HG03139 (cell line): ENCODE measurements around the gene RRP12.
"Not testable (repeated sequence)": the region's sequence is repeated elsewhere in the genome, so short reads cannot be mapped to it uniquely, and the experiment has no call there.

Source experiments
- ATAC-seq: cut with Tn5 transposase; IDR thresholded peaks from one replicate; pipeline ENCODE4 v1.9.1; 2021; ENCODE audit not compliant: unreplicated experiment

RRP12 gene

GRCh38 chr10:97372233-97372875 is 28.8 kb downstream of the RRP12 start:
- ATAC-seq, result no peak

GRCh38 chr10:97371696-97372095 is 29.4 kb downstream of the RRP12 start:
- ATAC-seq, result no peak

GRCh38 chr10:97367126-97367649 is 34.0 kb downstream of the RRP12 start:
- no peak for ATAC-seq

- no peak for ATAC-seq
Observed at GRCh38 chr10:97366572-97366971, 34.6 kb downstream of the RRP12 start.

- no peak for ATAC-seq
Observed at GRCh38 chr10:97365761-97366351, 35.3 kb downstream of the RRP12 start.

GRCh38 chr10:97363071-97363470 is 38.1 kb downstream of the RRP12 start:
- no peak for ATAC-seq

GRCh38 chr10:97362310-97363033 is 38.7 kb downstream of the RRP12 start:
- ATAC-seq, result no peak

- no peak for ATAC-seq
Observed at GRCh38 chr10:97361537-97361901, 39.6 kb downstream of the RRP12 start.

- no peak for ATAC-seq
Observed at GRCh38 chr10:97360705-97361536, 40.2 kb downstream of the RRP12 start.

GRCh38 chr10:97358781-97359180 is 42.4 kb downstream of the RRP12 start:
- no peak for ATAC-seq

- ATAC-seq, result no peak
Observed at GRCh38 chr10:97358349-97358748, 42.8 kb downstream of the RRP12 start.

GRCh38 chr10:97356918-97357317 is 44.2 kb downstream of the RRP12 start:
- ATAC-seq, result no peak

GRCh38 chr10:97356318-97356914 is 44.7 kb downstream of the RRP12 start:
- ATAC-seq, result no peak

GRCh38 chr10:97355571-97355975 is 45.6 kb downstream of the RRP12 start:
- ATAC-seq, result no peak

- ATAC-seq, result no peak
Observed at GRCh38 chr10:97353945-97354344, 47.2 kb downstream of the RRP12 start.

- no peak for ATAC-seq
Observed at GRCh38 chr10:97349752-97350513, 51.2 kb downstream of the RRP12 start.

- ATAC-seq, result no peak
Observed at GRCh38 chr10:97347317-97347716, 53.8 kb downstream of the RRP12 start.

GRCh38 chr10:97343664-97344063 is 57.5 kb downstream of the RRP12 start:
- ATAC-seq, result not testable (repeated sequence)

- ATAC-seq, result no peak
Observed at GRCh38 chr10:97341416-97341815, 59.7 kb downstream of the RRP12 start.

- ATAC-seq, result no peak
Observed at GRCh38 chr10:97338041-97338440, 63.1 kb downstream of the RRP12 start.
